ENCODE data around the gene HOXA7.

Gene HOXA7

DNA sequence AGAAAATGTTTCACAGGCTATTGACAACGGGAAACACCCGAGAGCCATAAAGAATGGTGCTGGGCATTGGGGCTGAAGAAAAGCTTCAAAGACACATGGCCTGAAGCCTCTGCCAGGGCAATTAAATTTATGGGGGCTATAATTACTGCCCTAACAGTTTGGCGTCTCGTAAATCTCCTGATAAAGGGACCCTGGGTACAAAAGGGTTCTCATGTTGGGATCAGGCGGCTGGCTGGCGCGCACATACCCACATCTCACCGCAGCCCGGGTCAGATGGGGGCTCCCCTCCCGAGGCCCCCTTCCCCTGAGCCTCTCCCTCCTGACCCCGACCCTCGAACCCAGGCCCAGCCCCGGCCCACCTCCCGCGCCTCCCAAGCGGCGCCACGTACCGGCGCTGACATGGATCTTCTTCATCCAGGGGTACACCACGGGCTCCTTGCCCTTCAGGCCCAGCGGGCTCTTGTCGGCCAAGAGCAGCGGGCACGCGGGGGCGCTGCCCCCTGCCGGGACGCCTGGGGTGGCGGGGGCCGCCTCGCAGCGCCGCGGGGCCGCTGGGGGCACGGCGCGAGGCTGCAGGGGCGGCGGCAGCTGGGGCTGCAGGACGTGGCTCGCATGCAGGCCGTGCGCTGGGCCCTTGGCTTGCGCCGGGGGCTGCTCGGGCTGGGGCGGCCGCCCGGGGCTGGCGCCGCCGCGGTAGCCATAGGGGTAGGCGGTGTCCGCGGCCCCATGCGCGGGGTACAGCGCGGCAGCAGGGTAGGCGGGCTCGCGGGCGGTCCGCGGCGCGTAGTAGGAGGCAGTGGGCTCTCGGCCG is 26.5 kb downstream of the HOXA7 start:
- Histone ChIP-seq H3K27me3 (replicated peaks) (peaks cover 92% of the 10 kb centered on the region), H3K4me3 (ENCODE audit: low read depth, low read length) (peak overlapping the region; percentile 30), H3K27ac (no peak overlapping the region), H3K36me3 (replicated peaks) (no peaks in the 10 kb centered on the region)
- no peak for TF ChIP-seq CTCF (IDR thresholded peaks at IDR 0.05; ENCODE audit: low read depth, low read length, missing control alignments)
- DNase-seq, result no peak
- in situ Hi-C loops (cut with HindIII; ENCODE audit: low pct_ligation_motif_present, low sequenced_read_pairs), result loop anchor here (10.0 kb wide), 1 partner anchor 275 kb away; no protein-coding TSS in a partner anchor

GRCh38 chr7:27128776-27129728 is 27.4 kb downstream of the HOXA7 start:
- no peak overlapping the region for H3K27ac ChIP-seq
- DNase-seq, result no peak
- peak overlapping the region; percentile 15 for H3K4me3 ChIP-seq (ENCODE audit: low read depth, low read length)
- in situ Hi-C loops (cut with HindIII; ENCODE audit: low pct_ligation_motif_present, low sequenced_read_pairs), result loop anchor here (10.0 kb wide), 1 partner anchor 274 kb away; no protein-coding TSS in a partner anchor
- TF ChIP-seq CTCF (IDR thresholded peaks at IDR 0.05; ENCODE audit: low read depth, low read length, missing control alignments), result no peak
- H3K36me3 ChIP-seq (replicated peaks), result no peaks in the 10 kb centered on the region
- H3K27me3 ChIP-seq (replicated peaks), result peaks cover 92% of the 10 kb centered on the region

GRCh38 chr7:27128034-27128433 is 28.4 kb downstream of the HOXA7 start:
- in situ Hi-C loops (cut with HindIII; ENCODE audit: low pct_ligation_motif_present, low sequenced_read_pairs), result loop anchor here (10.0 kb wide), 1 partner anchor 273 kb away; no protein-coding TSS in a partner anchor
- no peak overlapping the region for H3K27ac ChIP-seq
- no peak overlapping the region for H3K4me3 ChIP-seq (ENCODE audit: low read depth, low read length)
- DNase-seq, result no peak
- peaks cover 92% of the 10 kb centered on the region for H3K27me3 ChIP-seq (replicated peaks)
- no peaks in the 10 kb centered on the region for H3K36me3 ChIP-seq (replicated peaks)
- TF ChIP-seq CTCF (IDR thresholded peaks at IDR 0.05; ENCODE audit: low read depth, low read length, missing control alignments), result no peak

- in situ Hi-C loops (cut with HindIII; ENCODE audit: low pct_ligation_motif_present, low sequenced_read_pairs), result loop anchor here (10.0 kb wide), 1 partner anchor 272 kb away; no protein-coding TSS in a partner anchor
- Histone ChIP-seq H3K36me3 (replicated peaks) (no peaks in the 10 kb centered on the region), H3K27me3 (replicated peaks) (peaks cover 92% of the 10 kb centered on the region), H3K27ac (no peak overlapping the region), H3K4me3 (ENCODE audit: low read depth, low read length) (no peak overlapping the region)
- TF ChIP-seq CTCF (IDR thresholded peaks at IDR 0.05; ENCODE audit: low read depth, low read length, missing control alignments), result no peak
- no peak for DNase-seq
Measured at GRCh38 chr7:27126596-27127327, 29.7 kb downstream of the HOXA7 start.

- DNase-seq, result no peak
- Histone ChIP-seq H3K4me3 (ENCODE audit: low read depth, low read length) (no peak overlapping the region), H3K36me3 (replicated peaks) (no peaks in the 10 kb centered on the region), H3K27me3 (replicated peaks) (peaks cover 92% of the 10 kb centered on the region), H3K27ac (no peak overlapping the region)
- no peak for TF ChIP-seq CTCF (IDR thresholded peaks at IDR 0.05; ENCODE audit: low read depth, low read length, missing control alignments)
- in situ Hi-C loops (cut with HindIII; ENCODE audit: low pct_ligation_motif_present, low sequenced_read_pairs), result loop anchor here (10.0 kb wide), 1 partner anchor 271 kb away; no protein-coding TSS in a partner anchor
Measured at GRCh38 chr7:27125986-27126394, 30.5 kb downstream of the HOXA7 start.

All from brain microvascular endothelial cell (primary cell).